Neural cell (in vitro differentiated cells): ENCODE measurements around the gene MRPL37.

ENCODE experiments used
- EP300 ChIP-seq: fragments of 450-650 bp; conservative IDR thresholded peaks from 2 replicates; pipeline ENCODE4 v1.6.1; 2014; ENCODE audit warnings: antibody characterized with exemption, mild to moderate bottlenecking, moderate library complexity; ENCODE audit not compliant: poor library complexity, severe bottlenecking
- EZH2 ChIP-seq: fragments of 200-600, 300-800 bp; shearing (Covaris generic), sonication (generic); IDR thresholded peaks from 2 replicates; pipeline ENCODE4 v1.6.1; 2014; ENCODE audit warnings: antibody characterized with exemption, low read length, borderline replicate concordance, mild to moderate bottlenecking; ENCODE audit not compliant: insufficient read depth, poor library complexity, severe bottlenecking
- POLR2AphosphoS5 ChIP-seq: IDR thresholded peaks from 2 replicates; pipeline ENCODE4 v1.6.1; 2012
- RAD21 ChIP-seq: fragments of 450-650 bp; conservative IDR thresholded peaks from 2 replicates; pipeline ENCODE4 v1.6.1; 2014; ENCODE audit warnings: antibody characterized with exemption, mild to moderate bottlenecking, moderate library complexity
- SMC3 ChIP-seq: fragments of 450-650 bp; conservative IDR thresholded peaks from 2 replicates; pipeline ENCODE4 v1.6.1; 2014; ENCODE audit warnings: antibody characterized with exemption, mild to moderate bottlenecking, moderate library complexity; ENCODE audit not compliant: poor library complexity
- TAF1 ChIP-seq: IDR thresholded peaks from 2 replicates; pipeline ENCODE4 v1.6.1; 2012; ENCODE audit warnings: low read depth
- TF ChIP-seq, protein P1 (sequence below): fragments of 450-650 bp; IDR thresholded peaks from 2 replicates; pipeline ENCODE4 v1.5.1; 2014; ENCODE audit warnings: antibody characterized with exemption, mild to moderate bottlenecking, moderate library complexity; ENCODE audit not compliant: poor library complexity, severe bottlenecking
- TF ChIP-seq, protein P2 (sequence below): IDR thresholded peaks from 2 replicates; pipeline ENCODE4 v1.6.1; 2012; ENCODE audit warnings: borderline replicate concordance

DNA sequence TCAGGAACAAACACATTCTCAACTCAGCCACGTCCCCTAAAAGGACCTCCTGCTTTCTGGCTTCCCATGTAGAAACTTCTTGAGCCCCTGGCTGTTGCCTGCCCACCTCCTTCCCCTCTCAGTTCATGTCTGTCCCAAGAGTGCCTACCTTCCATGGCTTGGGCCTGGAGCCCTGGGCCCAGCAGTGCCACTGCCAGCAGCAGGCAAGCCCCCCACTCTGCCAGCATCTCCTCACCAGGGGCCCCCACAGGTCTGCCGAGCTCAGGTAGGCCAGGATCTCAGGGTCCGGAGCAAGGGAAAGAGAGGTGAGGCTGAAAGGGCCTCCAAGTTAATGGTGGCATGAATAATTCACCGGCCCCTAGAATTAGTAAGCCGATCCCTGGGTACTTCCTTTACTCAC lies 47.3 kb upstream of the MRPL37 start, which contains the start of gene CDCP2:
- no peak for TF ChIP-seq EP300
- TF ChIP-seq, protein P1, sequence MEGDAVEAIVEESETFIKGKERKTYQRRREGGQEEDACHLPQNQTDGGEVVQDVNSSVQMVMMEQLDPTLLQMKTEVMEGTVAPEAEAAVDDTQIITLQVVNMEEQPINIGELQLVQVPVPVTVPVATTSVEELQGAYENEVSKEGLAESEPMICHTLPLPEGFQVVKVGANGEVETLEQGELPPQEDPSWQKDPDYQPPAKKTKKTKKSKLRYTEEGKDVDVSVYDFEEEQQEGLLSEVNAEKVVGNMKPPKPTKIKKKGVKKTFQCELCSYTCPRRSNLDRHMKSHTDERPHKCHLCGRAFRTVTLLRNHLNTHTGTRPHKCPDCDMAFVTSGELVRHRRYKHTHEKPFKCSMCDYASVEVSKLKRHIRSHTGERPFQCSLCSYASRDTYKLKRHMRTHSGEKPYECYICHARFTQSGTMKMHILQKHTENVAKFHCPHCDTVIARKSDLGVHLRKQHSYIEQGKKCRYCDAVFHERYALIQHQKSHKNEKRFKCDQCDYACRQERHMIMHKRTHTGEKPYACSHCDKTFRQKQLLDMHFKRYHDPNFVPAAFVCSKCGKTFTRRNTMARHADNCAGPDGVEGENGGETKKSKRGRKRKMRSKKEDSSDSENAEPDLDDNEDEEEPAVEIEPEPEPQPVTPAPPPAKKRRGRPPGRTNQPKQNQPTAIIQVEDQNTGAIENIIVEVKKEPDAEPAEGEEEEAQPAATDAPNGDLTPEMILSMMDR, result no peak
- TF ChIP-seq POLR2AphosphoS5, result no peak
- TF ChIP-seq, protein P2, sequence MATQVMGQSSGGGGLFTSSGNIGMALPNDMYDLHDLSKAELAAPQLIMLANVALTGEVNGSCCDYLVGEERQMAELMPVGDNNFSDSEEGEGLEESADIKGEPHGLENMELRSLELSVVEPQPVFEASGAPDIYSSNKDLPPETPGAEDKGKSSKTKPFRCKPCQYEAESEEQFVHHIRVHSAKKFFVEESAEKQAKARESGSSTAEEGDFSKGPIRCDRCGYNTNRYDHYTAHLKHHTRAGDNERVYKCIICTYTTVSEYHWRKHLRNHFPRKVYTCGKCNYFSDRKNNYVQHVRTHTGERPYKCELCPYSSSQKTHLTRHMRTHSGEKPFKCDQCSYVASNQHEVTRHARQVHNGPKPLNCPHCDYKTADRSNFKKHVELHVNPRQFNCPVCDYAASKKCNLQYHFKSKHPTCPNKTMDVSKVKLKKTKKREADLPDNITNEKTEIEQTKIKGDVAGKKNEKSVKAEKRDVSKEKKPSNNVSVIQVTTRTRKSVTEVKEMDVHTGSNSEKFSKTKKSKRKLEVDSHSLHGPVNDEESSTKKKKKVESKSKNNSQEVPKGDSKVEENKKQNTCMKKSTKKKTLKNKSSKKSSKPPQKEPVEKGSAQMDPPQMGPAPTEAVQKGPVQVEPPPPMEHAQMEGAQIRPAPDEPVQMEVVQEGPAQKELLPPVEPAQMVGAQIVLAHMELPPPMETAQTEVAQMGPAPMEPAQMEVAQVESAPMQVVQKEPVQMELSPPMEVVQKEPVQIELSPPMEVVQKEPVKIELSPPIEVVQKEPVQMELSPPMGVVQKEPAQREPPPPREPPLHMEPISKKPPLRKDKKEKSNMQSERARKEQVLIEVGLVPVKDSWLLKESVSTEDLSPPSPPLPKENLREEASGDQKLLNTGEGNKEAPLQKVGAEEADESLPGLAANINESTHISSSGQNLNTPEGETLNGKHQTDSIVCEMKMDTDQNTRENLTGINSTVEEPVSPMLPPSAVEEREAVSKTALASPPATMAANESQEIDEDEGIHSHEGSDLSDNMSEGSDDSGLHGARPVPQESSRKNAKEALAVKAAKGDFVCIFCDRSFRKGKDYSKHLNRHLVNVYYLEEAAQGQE, result no peak
- no peak for TF ChIP-seq TAF1
- no peak for TF ChIP-seq EZH2
- no peak for TF ChIP-seq RAD21
- no peak for TF ChIP-seq SMC3
